Measurements from ENCODE around the gene LOXL1.

Gene LOXL1

GRCh38 chr15:73940061-73940981 is 14.1 kb downstream of the LOXL1 start:
- DNase-seq: no peak

- no peak for DNase-seq
These were observed 14.8 kb downstream of the LOXL1 start for GRCh38 chr15:73941044-73941443.

GRCh38 chr15:73941449-73941848 is 15.2 kb downstream of the LOXL1 start:
- DNase-seq: no peak

- no peak for DNase-seq
These were observed 15.8 kb downstream of the LOXL1 start for GRCh38 chr15:73941871-73942635.

- no peak for DNase-seq
These were observed 16.5 kb downstream of the LOXL1 start for GRCh38 chr15:73942751-73943270.

- no peak for DNase-seq
These were observed 18.2 kb downstream of the LOXL1 start for GRCh38 chr15:73944161-73945129.

GRCh38 chr15:73945130-73945508 is 18.9 kb downstream of the LOXL1 start:
- no peak for DNase-seq

GRCh38 chr15:73946046-73946721 is 19.9 kb downstream of the LOXL1 start:
- no peak for DNase-seq

- no peak for DNase-seq
These were observed 20.6 kb downstream of the LOXL1 start for GRCh38 chr15:73946795-73947370.

GRCh38 chr15:73947651-73948050 is 21.4 kb downstream of the LOXL1 start:
- no peak for DNase-seq

- no peak for DNase-seq
These were observed 22.1 kb downstream of the LOXL1 start for GRCh38 chr15:73948396-73948795.

- no peak for DNase-seq
These were observed 22.7 kb downstream of the LOXL1 start for GRCh38 chr15:73948982-73949381.

GRCh38 chr15:73949496-73949895 is 23.2 kb downstream of the LOXL1 start:
- DNase-seq: no peak

- DNase-seq: no peak
These were observed 24.2 kb downstream of the LOXL1 start for GRCh38 chr15:73950479-73950830.

GRCh38 chr15:73950831-73951561 is 24.7 kb downstream of the LOXL1 start:
- peak; percentile 94 to 96 (median 96) for DNase-seq

GRCh38 chr15:73951601-73952000 is 25.3 kb downstream of the LOXL1 start:
- no peak for DNase-seq

- no peak for DNase-seq
These were observed 26.1 kb downstream of the LOXL1 start for GRCh38 chr15:73952171-73952912.

- no peak for DNase-seq
These were observed 26.9 kb downstream of the LOXL1 start for GRCh38 chr15:73952913-73953750.
